ENCODE measurements around the gene SLC16A9.

The SLC16A9 gene

DNA sequence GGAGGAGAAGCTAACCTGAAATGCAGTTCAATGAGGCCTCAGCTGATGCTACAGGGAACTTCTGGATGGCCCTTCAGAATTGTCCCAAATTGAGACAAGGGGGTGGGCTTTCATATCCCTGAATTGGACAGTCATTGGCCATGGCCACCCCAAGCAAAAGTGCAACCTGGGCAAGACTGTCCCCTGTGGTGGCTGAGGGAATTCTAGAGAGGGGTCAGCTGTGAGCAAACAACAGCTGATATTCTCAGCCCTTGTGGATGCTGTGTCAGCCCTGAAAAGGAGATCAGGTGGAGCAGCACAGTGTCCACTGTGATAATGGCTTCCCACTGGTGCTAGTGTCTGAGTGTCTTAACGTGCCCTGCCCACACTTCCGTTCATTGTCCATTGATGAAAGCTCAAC lies 76.6 kb downstream of the SLC16A9 start:
- Mint-ChIP-seq H3K27ac (no peak overlapping the region), H3K27me3 (peaks cover 7% of the 10 kb centered on the region), H3K4me1 (ENCODE audit: low read depth) (no peaks in the 10 kb centered on the region), H3K4me3 (no peak overlapping the region), H3K9me3 (ENCODE audit: low read depth) (no peaks in the 10 kb centered on the region), H3K36me3 (no peaks in the 10 kb centered on the region)

DNA sequence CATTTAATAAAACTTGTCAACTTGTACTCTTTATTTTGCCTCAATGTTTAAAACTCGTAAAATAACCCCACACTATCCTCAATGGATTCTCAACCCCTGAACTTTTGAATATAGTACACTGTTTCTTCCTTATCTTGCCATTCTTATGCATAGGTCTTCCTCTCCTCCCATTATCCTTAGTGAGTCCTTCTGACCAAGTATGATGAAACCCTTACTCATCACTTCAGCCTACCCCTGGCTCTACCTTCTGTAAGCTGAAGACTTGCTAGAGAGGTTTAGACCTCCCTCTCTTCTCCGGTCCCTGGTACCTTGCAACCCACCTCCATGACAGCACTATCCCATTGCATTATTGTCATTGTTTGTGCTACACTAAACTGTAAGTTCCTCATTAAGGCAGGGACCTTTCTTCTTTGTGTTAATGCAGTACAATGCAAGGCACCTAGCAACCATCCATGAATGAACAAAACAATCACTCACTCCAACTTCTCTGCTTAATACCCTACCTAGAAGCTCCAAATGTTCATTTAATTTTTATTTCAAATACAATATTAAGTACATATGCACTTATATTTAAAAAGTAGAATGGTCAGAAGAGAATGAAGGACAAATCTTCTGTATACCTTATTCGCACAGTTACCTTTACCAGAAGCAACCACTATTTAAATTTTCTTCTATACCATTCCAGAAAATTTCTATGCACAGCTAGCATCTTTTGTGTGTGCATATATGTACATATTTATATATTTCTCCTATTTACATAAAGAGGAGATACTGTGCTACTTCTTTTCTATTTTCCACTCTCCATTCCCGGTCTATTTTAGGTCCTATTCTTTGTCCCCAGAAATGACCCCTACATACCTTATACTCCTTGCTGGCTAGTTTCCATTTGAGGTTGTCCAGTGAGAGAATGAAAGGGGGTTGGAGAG lies 77.5 kb downstream of the SLC16A9 start:
- no peak overlapping the region for H3K27ac Mint-ChIP-seq
- no peak overlapping the region for H3K4me3 Mint-ChIP-seq
- no peaks in the 10 kb centered on the region for H3K36me3 Mint-ChIP-seq
- H3K9me3 Mint-ChIP-seq (ENCODE audit: low read depth) = no peaks in the 10 kb centered on the region
- no peaks in the 10 kb centered on the region for H3K4me1 Mint-ChIP-seq (ENCODE audit: low read depth)
- peaks cover 9% of the 10 kb centered on the region for H3K27me3 Mint-ChIP-seq

DNA sequence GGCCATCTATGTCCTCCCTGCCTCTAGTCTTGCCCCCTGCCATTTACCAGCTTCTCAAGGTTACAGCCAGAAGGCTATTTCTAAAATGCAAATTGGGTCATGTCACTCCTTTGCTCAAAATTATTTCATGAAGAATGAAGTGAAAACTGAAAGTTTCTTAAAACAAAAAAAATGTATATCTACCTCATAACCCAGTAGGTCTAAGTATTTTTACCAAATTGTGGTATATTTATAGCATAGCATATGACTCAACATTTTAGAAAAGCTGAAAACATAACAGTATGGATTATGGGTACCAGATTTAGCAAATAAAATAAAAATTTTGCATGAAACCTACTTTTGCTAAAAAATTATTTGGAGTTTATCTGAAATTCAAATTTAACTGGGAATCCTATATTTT lies 78.4 kb downstream of the SLC16A9 start:
- Mint-ChIP-seq H3K27ac (no peak overlapping the region), H3K27me3 (peaks cover 6% of the 10 kb centered on the region), H3K4me3 (no peak overlapping the region), H3K36me3 (no peaks in the 10 kb centered on the region), H3K4me1 (ENCODE audit: low read depth) (no peaks in the 10 kb centered on the region), H3K9me3 (ENCODE audit: low read depth) (no peaks in the 10 kb centered on the region)

DNA sequence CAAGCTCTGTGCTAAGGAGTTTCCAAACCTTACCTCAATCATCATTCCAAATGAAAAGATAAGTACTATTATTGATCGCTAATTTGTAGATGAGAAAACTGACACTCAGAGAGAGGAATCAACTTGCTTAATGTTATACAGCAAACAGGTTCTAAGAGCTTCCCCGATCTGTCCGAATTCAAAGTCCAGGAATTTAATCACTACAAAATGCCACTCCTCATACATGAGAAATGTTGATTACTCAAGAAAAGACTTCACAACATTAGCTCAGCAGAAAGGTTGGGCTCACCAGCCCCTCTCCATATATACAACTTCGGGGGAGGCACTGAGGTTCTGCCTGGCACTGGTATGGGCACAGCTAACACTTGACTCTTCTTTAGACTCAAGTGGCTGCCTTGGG lies 80.7 kb downstream of the SLC16A9 start:
- Mint-ChIP-seq H3K4me3 (no peak overlapping the region), H3K9me3 (ENCODE audit: low read depth) (no peaks in the 10 kb centered on the region), H3K36me3 (no peaks in the 10 kb centered on the region), H3K4me1 (ENCODE audit: low read depth) (no peaks in the 10 kb centered on the region), H3K27ac (no peak overlapping the region), H3K27me3 (peaks cover 2% of the 10 kb centered on the region)

DNA sequence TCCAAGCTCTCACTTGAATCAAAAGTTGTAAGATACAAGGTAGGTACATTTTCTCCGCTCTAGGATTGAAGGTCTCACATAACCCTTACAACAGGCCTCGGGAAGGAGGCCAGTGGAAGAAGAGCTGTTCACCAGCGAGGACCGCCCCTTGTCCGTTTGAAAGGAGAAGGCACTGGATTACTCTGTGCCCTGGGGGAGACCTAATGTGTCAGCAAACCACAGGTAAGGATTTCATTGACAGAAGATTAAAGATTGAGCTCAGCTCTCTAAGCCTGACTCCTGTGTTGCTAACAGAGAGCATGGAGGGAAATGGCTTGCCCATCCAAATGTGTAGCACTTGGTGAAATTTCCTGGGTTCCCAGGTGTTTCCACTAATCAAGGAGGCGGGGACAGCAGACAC lies 81.2 kb downstream of the SLC16A9 start:
- no peaks in the 10 kb centered on the region for H3K4me1 Mint-ChIP-seq (ENCODE audit: low read depth)
- no peaks in the 10 kb centered on the region for H3K9me3 Mint-ChIP-seq (ENCODE audit: low read depth)
- no peaks in the 10 kb centered on the region for H3K36me3 Mint-ChIP-seq
- H3K27me3 Mint-ChIP-seq = peaks cover 2% of the 10 kb centered on the region
- H3K27ac Mint-ChIP-seq = no peak overlapping the region
- H3K4me3 Mint-ChIP-seq = no peak overlapping the region

DNA sequence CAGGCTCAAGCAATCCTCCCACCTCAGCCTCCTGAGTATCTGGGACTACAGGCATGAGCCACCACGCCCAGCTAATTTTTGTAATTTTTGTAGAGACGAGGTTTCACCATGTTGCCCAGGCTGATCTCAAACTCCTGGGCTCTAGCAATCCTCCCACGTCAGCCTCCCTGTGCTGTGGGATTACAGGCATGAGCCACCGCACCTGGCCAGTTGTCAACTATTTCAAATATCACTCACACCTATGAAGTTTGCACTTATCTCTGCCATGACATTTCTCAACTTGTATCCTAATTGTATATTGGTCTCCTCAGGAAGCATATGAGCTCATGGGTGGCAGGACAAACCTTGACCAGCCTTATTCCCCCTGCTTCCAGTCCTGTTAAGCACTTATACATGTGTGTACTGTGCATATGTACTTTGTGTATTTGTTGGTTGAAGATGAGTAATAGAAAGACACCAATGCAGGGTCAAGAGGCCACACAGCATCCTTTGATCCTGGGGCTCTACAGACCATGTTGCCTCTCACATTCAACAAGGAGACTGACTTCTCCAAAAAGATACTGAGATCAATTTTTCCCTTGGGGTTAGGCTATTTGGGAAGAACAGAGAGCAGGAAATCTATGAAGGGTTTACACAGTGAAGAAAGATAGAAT lies 82.2 kb downstream of the SLC16A9 start:
- H3K4me1 Mint-ChIP-seq (ENCODE audit: low read depth) = no peaks in the 10 kb centered on the region
- peaks cover 2% of the 10 kb centered on the region for H3K27me3 Mint-ChIP-seq
- no peak overlapping the region for H3K4me3 Mint-ChIP-seq
- H3K27ac Mint-ChIP-seq = no peak overlapping the region
- no peaks in the 10 kb centered on the region for H3K36me3 Mint-ChIP-seq
- no peaks in the 10 kb centered on the region for H3K9me3 Mint-ChIP-seq (ENCODE audit: low read depth)

DNA sequence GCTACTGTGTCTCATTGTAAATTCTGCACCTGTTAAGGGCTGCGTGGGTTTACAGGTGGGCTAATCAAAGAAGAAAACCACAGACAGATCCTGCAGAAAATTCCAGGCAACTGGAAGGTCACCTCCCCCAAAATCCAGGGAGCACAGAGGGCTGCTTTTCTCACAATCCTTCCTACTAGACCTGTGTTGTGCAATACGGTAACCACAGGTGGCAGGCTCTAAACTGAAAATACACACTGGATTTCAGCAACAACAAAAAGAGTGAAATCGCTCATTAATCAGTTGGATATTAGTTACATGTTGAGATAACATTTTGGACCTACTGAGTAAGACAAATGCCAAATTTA lies 83.2 kb downstream of the SLC16A9 start:
- Mint-ChIP-seq H3K36me3 (no peaks in the 10 kb centered on the region), H3K27ac (no peak overlapping the region), H3K27me3 (peaks cover 2% of the 10 kb centered on the region), H3K9me3 (ENCODE audit: low read depth) (no peaks in the 10 kb centered on the region), H3K4me1 (ENCODE audit: low read depth) (no peaks in the 10 kb centered on the region), H3K4me3 (no peak overlapping the region)

DNA sequence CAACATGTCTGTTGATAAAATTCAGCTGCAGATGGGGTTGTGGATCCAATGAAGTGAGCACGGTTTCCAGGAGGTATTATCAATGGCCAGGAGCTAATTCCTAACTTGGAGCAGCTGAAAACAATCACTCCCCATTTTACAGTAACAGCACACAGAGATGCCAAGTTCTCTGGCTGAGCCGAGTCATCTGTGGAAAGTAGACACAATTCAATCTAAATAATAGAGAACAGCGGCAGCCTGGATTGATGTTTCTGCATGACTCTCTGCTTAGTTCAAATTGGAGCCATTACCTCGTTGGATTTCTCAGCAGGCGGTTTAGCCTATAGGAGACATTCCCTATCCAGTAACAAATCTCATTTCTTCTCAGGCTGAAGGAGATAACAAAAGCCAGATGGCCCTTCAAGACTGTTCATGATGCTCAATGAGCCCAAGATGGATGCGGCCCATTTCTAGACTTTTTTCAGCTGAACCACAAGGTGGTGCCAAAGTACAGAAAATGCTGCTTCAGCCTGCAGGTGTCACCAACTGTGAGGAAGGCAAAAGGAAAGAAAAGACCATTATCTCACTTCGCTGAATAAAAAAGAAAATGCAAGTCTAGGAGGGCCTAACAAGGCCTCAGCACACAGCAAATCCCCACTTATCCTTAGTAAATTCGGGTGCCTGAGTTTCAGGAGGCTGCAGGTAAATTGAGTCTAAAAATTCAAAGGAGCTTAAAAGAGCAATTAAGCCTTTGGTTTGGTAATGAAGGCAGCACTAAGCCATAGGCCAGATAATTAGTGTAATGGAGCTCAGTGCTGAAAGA lies 83.7 kb downstream of the SLC16A9 start:
- H3K36me3 Mint-ChIP-seq = no peaks in the 10 kb centered on the region
- peaks cover 2% of the 10 kb centered on the region for H3K27me3 Mint-ChIP-seq
- no peaks in the 10 kb centered on the region for H3K4me1 Mint-ChIP-seq (ENCODE audit: low read depth)
- H3K9me3 Mint-ChIP-seq (ENCODE audit: low read depth) = no peaks in the 10 kb centered on the region
- H3K4me3 Mint-ChIP-seq = no peak overlapping the region
- no peak overlapping the region for H3K27ac Mint-ChIP-seq

DNA sequence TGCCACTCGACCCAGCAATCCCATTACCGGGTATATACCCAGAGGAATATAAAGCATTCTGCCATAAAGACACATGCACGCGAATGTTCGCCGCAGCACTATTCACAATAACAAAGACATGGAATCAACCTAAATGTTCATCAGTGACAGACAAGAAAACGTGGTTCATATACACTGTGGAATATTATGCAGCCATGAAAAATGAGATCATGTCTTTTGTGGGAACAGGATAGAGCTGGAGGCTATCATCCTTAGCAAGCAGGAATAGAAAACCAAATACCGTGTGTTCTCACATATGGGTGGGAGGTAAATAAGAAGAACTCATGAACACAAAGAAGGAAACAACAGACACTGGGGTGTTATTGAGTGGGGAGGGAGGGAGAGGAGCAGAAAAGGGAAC lies 84.7 kb downstream of the SLC16A9 start:
- no peak overlapping the region for H3K27ac Mint-ChIP-seq
- peaks cover 2% of the 10 kb centered on the region for H3K27me3 Mint-ChIP-seq
- no peaks in the 10 kb centered on the region for H3K9me3 Mint-ChIP-seq (ENCODE audit: low read depth)
- no peak overlapping the region for H3K4me3 Mint-ChIP-seq
- H3K4me1 Mint-ChIP-seq (ENCODE audit: low read depth) = no peaks in the 10 kb centered on the region
- H3K36me3 Mint-ChIP-seq = no peaks in the 10 kb centered on the region

DNA sequence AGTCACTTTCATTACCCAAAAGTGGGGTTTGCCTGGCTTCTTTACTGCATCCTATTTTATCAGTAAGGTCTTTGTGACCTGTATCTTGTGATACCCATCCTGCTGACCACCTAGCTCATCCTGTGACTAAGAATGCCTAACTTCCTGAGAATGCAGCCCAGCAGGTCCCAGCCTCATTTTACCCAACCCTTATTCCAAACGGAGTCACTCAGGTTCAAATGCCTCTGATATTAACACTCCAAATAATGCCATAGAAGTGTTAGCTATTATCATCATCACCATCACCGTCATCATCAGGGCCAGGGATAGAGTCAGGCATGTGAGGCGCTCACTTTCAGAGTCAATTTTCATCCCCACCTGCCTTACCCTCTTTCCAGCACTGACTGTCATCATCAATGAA lies 85.5 kb downstream of the SLC16A9 start:
- Mint-ChIP-seq H3K4me3 (no peak overlapping the region), H3K4me1 (ENCODE audit: low read depth) (no peaks in the 10 kb centered on the region), H3K36me3 (no peaks in the 10 kb centered on the region), H3K27me3 (peaks cover 2% of the 10 kb centered on the region), H3K27ac (no peak overlapping the region), H3K9me3 (ENCODE audit: low read depth) (no peaks in the 10 kb centered on the region)

DNA sequence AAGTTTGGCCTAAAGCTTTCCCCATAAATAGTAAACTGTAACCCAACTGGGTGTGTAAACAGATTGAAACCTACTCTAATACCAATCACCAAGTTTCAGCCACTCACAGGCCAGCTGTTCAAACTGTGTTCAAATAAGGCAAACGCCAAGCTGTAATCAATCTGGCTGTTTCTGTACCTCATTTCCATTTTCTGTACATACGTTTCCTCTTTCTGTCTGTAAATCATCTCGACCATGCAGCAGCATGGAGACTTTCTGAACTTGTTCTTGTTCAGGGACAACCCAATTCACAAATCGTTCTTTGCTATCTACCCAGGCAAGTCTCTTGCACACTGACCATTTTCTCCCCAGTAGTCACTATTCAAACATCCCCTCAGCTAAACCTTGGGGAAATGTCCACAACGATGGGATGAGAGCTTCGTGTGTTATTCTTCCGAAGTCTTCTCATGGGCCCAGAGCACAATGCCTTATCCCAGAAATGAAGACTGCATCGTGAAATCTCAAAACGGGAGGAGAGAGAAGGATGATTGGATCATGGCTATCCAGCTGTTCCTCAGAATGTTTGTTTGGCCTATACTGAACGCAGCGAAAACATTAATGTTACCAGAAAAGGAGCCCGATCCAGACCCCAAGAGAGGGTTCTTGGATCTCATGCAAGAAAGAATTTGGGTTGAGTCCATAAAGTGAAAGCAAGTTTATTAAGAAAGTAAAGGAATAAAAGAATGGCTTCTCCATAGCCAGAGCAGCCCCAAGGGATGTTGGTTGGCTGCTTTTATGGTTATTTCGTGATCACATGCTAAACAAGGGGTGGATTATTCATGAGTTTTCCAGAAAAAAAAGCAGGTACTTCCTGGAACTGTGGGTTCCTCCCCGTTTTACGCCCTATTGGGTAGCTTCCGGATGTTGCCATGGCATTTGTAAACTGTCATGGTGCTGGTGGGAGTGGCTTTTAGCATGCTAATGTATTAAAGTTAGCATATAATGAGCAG lies 86.2 kb downstream of the SLC16A9 start:
- Mint-ChIP-seq H3K36me3 (no peaks in the 10 kb centered on the region), H3K27me3 (peaks cover 2% of the 10 kb centered on the region), H3K27ac (no peak overlapping the region), H3K9me3 (ENCODE audit: low read depth) (no peaks in the 10 kb centered on the region), H3K4me1 (ENCODE audit: low read depth) (no peaks in the 10 kb centered on the region), H3K4me3 (no peak overlapping the region)

DNA sequence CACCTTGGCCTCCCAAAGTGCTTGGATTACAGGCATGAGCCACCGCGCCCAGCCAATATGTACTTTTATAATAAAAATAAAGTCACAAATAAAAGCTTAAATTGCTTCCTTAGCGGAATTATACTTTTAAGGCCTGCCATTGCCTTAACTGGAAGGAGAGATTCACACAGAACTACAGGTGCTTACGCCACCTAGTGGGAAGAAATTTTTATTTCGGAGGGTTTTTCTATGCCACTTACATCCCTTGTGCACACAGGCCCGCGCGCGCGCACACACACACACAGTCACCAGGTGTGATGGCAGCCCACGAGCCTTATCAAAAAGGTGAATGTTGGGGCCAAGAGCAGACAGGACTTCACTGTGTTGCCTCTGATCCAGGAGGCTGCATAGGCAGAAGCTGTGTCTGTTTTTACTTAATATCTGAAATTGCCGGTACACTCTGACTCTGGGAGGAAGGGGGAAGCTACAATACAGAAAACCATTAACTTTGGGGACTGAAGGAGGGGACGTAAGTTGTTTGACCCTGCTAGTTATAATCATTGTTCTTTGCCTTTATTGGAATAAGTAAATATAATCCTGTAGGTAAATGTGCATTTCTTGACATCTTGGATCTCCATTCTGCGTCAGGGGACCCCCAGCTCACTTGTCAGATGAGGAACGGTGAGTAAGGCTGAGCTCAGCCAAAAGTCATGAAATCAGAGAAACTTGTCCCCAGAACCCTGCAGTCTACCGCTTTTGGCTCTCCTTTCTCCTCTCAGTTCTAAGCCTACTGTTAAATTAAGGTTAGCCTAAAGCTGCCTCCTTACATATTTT lies 87.1 kb downstream of the SLC16A9 start:
- Mint-ChIP-seq H3K4me3 (no peak overlapping the region), H3K4me1 (ENCODE audit: low read depth) (no peaks in the 10 kb centered on the region), H3K27ac (no peak overlapping the region), H3K36me3 (no peaks in the 10 kb centered on the region), H3K27me3 (no peaks in the 10 kb centered on the region), H3K9me3 (ENCODE audit: low read depth) (no peaks in the 10 kb centered on the region)

DNA sequence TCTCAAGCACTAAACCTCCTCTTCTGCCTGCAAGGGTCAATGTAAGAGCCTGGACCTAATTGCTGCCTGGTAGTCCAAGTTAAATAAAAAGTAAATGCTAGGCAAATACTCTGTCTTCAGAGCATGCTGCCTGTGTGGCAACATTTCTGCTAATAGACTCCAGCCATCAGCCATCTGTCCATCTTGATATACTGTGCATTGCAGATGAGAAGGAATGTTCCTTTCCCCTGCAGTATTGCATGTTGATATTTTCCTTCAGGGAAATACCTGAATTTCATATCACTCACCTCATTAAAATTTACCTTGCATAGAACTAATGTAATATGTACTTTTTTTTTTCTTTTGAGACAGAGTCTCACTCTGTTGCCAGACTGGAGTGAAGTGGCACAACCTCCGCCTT lies 87.9 kb downstream of the SLC16A9 start:
- no peaks in the 10 kb centered on the region for H3K4me1 Mint-ChIP-seq (ENCODE audit: low read depth)
- H3K27me3 Mint-ChIP-seq = peaks cover 2% of the 10 kb centered on the region
- no peaks in the 10 kb centered on the region for H3K9me3 Mint-ChIP-seq (ENCODE audit: low read depth)
- no peak overlapping the region for H3K27ac Mint-ChIP-seq
- no peaks in the 10 kb centered on the region for H3K36me3 Mint-ChIP-seq
- no peak overlapping the region for H3K4me3 Mint-ChIP-seq

DNA sequence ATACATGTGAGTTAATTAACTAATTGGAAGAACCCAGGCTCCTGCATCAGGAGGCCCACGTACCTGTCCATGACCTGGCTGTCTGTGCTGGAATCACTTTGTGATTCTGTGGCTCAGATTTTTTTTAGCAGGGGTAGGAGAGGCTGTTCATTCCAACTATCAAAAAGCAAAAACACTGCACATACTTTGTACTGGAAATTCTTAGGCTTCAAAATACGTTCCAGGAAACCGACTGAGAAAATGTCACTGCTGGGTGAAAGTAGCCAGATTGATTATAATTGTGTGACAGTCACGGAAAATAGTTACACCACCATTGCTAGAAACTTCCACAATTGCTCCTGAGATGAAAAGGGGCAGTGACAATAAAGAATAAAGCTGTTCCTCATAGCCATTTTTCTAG lies 91.0 kb downstream of the SLC16A9 start:
- no peaks in the 10 kb centered on the region for H3K4me1 Mint-ChIP-seq (ENCODE audit: low read depth)
- no peak overlapping the region for H3K27ac Mint-ChIP-seq
- H3K4me3 Mint-ChIP-seq = no peak overlapping the region
- no peaks in the 10 kb centered on the region for H3K9me3 Mint-ChIP-seq (ENCODE audit: low read depth)
- peaks cover 2% of the 10 kb centered on the region for H3K27me3 Mint-ChIP-seq
- no peaks in the 10 kb centered on the region for H3K36me3 Mint-ChIP-seq

All from activated naive CD8-positive, alpha-beta T cell (primary cell).